ENCODE results near the gene CACNA1E. TPM values are rescaled to one million over a fixed set of nuclear protein-coding genes. Genes with fewer than 3 reads are reported as not detected.
"Not testable (repeated sequence)": the region's sequence is repeated elsewhere in the genome, so short reads cannot be mapped to it uniquely, and the experiment has no call there.

CACNA1E gene
- total RNA-seq, 2 experiments from 2014 or later, result not detected

- Histone ChIP-seq H3K9me2 (ENCODE audit: insufficient read depth, low read length) (no peaks in the 10 kb centered on the region), H3K4me3 (ENCODE audit: low read depth, low read length, poor library complexity, severe bottlenecking) (no peak overlapping the region), H3K27ac (ENCODE audit: low read depth, low read length, poor library complexity, severe bottlenecking) (no peak overlapping the region), H3K4me1 (ENCODE audit: insufficient read depth, low read length, poor library complexity, severe bottlenecking) (no peaks in the 10 kb centered on the region), H4K20me1 (ENCODE audit: insufficient read depth, low read length) (no peaks in the 10 kb centered on the region), H3K36me3 (ENCODE audit: insufficient read depth, low read length) (no peaks in the 10 kb centered on the region), H3K4me2 (ENCODE audit: low read length) (no peak overlapping the region), H3K9me3 (ENCODE audit: low read length) (no peaks in the 10 kb centered on the region), H2AFZ (ENCODE audit: low read length) (no peak overlapping the region), H3K79me2 (ENCODE audit: insufficient read depth, low read depth, low read length) (no peaks in the 10 kb centered on the region)
- TF ChIP-seq CTCF (conservative IDR thresholded peaks at IDR 0.05; ENCODE audit: low read length) (no peak), EZH2phosphoT487 (IDR thresholded peaks at IDR 0.05; ENCODE audit: borderline replicate concordance, low read depth, low read length) (no peak)
- no peak for DNase-seq (ENCODE audit: low spot score)
- BruUV-seq (replicated peaks), result no TSS peak
- intact Hi-C loops (cut with micrococcal nuclease; ENCODE audit: unreplicated experiment), result no loop called here
- ChIA-PET POLR2A (no interaction called here), CTCF (ENCODE audit: unreplicated experiment) (no interaction called here)
These were observed 58.6 kb downstream of the CACNA1E start for GRCh38 chr1:181541947-181542346.

DNA sequence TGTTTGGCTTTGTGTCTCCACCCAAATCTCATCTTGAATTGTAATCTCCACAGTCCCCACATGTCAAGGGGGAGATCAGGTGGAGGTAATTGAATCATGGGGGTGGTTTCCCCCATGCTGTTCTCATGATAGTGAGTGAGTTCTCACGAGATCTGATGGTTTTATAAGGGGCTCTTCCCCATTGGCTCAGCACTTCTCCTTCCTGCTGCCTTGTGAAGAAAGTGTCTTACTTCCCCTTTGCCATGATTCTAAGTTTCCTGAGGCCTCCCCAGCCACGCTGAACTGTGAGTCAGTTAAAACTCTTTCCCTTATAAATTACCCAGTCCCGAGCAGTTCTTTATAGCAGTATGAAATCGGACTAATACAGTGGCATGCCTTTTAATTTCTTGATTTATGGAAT, 59.1 kb downstream of the CACNA1E start:
- H3K4me1 ChIP-seq (ENCODE audit: insufficient read depth, low read length, poor library complexity, severe bottlenecking); POLR2A ChIA-PET; H3K4me2 ChIP-seq (ENCODE audit: low read length); H2AFZ ChIP-seq (ENCODE audit: low read length); H3K9me2 ChIP-seq (ENCODE audit: insufficient read depth, low read length); intact Hi-C loops (cut with micrococcal nuclease; ENCODE audit: unreplicated experiment); H4K20me1 ChIP-seq (ENCODE audit: insufficient read depth, low read length); BruUV-seq (replicated peaks); H3K27ac ChIP-seq (ENCODE audit: low read depth, low read length, poor library complexity, severe bottlenecking); CTCF ChIA-PET (ENCODE audit: unreplicated experiment); DNase-seq (ENCODE audit: low spot score); H3K4me3 ChIP-seq (ENCODE audit: low read depth, low read length, poor library complexity, severe bottlenecking); H3K9me3 ChIP-seq (ENCODE audit: low read length); H3K79me2 ChIP-seq (ENCODE audit: insufficient read depth, low read depth, low read length); H3K36me3 ChIP-seq (ENCODE audit: insufficient read depth, low read length): not testable (repeated sequence)

- no peaks in the 10 kb centered on the region for H3K79me2 ChIP-seq (ENCODE audit: insufficient read depth, low read depth, low read length)
- no peaks in the 10 kb centered on the region for H3K9me3 ChIP-seq (ENCODE audit: low read length)
- H3K9me2 ChIP-seq (ENCODE audit: insufficient read depth, low read length), result no peaks in the 10 kb centered on the region
- ChIA-PET CTCF (ENCODE audit: unreplicated experiment) (no interaction called here), POLR2A (no interaction called here)
- no peak overlapping the region for H2AFZ ChIP-seq (ENCODE audit: low read length)
- no peak for DNase-seq (ENCODE audit: low spot score)
- TF ChIP-seq EZH2phosphoT487 (IDR thresholded peaks at IDR 0.05; ENCODE audit: borderline replicate concordance, low read depth, low read length), result no peak
- no peak for TF ChIP-seq CTCF (conservative IDR thresholded peaks at IDR 0.05; ENCODE audit: low read length)
- H4K20me1 ChIP-seq (ENCODE audit: insufficient read depth, low read length), result no peaks in the 10 kb centered on the region
- intact Hi-C loops (cut with micrococcal nuclease; ENCODE audit: unreplicated experiment), result no loop called here
- H3K36me3 ChIP-seq (ENCODE audit: insufficient read depth, low read length), result no peaks in the 10 kb centered on the region
- H3K27ac ChIP-seq (ENCODE audit: low read depth, low read length, poor library complexity, severe bottlenecking), result no peak overlapping the region
- no peak overlapping the region for H3K4me3 ChIP-seq (ENCODE audit: low read depth, low read length, poor library complexity, severe bottlenecking)
- BruUV-seq (replicated peaks), result no TSS peak
- no peaks in the 10 kb centered on the region for H3K4me1 ChIP-seq (ENCODE audit: insufficient read depth, low read length, poor library complexity, severe bottlenecking)
- no peak overlapping the region for H3K4me2 ChIP-seq (ENCODE audit: low read length)
These were observed 62.1 kb downstream of the CACNA1E start for GRCh38 chr1:181545395-181545794.

Data from OCI-LY7 (cell line).